DOHH2 (cell line): Measurements from ENCODE around the gene AUNIP.

ENCODE experiments used
- CTCF ChIP-seq: fragments of 200-600 bp; sonication (generic); IDR thresholded peaks from one replicate; pipeline ENCODE4 v1.5.1; 2014; ENCODE audit warnings: antibody characterized with exemption, mild to moderate bottlenecking, low read depth, low read length; ENCODE audit not compliant: poor library complexity, severe bottlenecking
- EZH2phosphoT487 ChIP-seq: fragments of 200-600 bp; sonication (generic); IDR thresholded peaks from 2 replicates; pipeline ENCODE4 v1.6.1; 2017; ENCODE audit warnings: borderline replicate concordance, mild to moderate bottlenecking, antibody characterized with exemption, low read length, moderate library complexity, mixed read lengths

DNA sequence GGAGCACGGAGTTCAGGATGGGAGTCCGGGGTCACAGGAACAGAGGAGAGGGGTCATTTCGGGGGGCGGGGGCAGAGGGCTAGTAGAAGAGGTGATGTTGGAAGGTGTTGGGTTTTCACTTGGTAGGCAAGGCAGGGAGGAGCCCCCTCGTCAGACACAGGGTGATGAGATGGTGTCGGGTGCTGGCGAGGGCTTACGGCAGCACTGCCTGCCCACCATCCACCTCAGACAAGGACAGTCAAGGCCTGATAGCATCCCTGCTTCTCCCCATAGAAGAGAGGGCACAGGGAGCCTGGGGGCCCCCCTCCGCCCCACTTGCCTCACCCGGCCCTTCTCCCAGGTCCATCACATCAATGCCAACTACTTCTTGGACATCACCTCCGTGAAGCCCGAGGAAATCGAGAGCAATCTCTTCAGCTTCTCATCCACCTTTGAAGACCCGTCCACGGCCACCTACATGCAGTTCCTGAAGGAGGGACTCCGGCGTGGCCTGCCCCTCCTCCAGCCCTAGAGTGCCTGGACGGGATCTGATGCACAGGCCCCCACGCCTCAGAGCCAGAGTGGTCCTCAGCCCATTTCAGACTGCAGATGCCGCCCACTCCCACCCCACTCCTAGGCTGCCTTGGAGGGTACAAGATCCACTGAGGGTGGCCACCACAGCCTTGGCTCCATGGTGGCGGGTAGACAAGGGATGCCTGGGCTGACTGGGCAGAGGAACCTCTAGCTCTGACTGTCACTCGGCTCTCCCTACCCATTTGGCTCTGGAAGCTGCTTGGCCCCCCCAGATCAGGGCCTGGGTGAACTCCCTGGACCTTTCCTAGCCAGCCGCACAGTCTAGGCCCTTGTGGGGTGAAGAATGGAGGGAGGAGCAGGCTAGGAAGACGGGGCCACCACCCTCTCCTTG lies 43.8 kb downstream of the AUNIP start:
- TF ChIP-seq CTCF (no peak), EZH2phosphoT487 (no peak)
